ENCODE measurements around the gene GTF3C5.
"Not testable (repeated sequence)": the region's sequence is repeated elsewhere in the genome, so short reads cannot be mapped to it uniquely, and the experiment has no call there.

Gene GTF3C5

DNA sequence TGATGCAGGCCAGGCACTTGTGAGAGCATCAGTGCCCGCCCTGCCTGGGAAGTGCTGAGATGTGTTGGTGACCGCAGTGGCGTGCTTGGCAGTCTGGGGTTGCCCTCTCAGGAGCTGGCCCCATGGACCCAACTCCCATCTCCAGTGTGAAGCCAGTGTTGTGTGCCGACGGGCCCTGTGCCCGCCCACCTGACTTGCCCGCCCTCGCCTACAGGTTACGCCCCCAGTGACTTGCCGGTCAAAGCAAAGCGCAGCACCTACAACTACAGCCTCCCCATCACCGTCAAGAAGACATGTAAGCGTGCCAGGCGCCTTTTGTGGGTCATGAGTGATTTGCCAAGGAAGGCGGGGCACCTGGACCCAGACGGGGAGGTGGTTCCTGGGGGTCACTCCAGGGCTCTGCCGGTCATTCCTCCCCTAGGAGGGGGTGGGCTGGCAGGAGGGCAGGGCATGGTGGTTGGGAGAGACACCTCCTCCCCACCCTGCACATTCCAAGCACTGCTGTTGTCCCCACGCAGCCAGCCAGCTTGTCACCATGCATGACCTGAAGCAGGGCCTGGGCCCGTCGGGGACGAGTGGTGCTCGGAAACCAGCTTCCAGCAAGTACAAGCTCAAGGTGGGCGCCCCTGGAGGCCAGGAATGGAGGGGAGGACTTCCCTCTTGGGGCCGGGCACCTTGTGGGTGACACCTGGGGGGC is 23.5 kb downstream of the GTF3C5 start:
- no peak for DNase-seq (ENCODE audit: low read depth in 3 of 3, low spot score in 1 of 3)

DNA sequence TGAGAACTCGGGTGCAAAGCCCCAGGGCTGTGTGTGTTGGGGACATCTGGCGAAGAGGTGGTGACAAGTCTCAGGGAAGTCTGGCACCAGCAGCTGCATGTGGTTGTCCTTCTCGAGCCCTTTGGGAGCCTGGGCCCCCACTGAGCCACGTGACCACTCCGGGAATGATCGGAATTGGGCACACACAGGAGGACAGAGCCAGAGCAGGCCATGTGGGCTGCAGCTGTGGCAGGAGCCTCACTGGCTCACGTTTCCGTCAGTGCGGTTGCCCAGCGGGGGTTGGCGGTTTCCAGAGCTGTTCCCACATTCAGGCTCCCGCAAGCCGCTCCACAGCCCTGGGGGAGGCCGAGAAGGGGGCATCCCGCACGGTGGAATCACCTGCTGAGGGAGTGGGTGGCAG is 24.2 kb downstream of the GTF3C5 start:
- no peak for DNase-seq (ENCODE audit: low read depth in 3 of 3, low spot score in 1 of 3)

DNA sequence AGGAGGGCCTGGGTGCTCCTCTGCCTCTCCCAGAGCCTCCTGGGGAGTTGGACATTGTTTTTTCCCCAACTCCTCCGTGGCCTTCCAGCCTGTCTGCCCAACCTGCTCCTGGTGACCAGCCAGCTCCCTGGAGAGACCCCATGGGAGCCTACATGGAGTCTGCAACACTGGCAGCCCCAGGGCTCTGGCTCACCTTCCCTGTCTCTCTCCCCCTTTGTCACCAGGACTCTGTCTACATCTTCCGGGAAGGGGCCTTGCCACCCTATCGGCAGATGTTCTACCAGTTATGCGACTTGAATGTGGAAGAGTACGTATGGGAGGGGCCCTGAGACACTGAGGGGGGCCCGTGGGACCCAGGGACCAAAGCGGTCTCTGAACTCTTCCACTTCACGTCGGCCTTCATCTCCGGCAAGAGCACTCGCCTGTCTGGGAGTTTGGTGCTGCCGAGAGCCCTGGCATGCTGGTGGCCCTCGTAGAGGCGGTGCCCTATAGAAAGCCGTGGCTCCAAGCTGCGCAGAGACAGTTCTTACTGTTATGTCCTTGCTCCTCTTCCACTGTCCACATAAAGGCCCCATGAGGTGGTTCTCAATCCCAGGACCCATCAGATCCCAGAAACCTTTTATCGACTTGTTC is 25.1 kb downstream of the GTF3C5 start:
- DNase-seq (ENCODE audit: low read depth in 3 of 3, low spot score in 1 of 3), result no peak

DNA sequence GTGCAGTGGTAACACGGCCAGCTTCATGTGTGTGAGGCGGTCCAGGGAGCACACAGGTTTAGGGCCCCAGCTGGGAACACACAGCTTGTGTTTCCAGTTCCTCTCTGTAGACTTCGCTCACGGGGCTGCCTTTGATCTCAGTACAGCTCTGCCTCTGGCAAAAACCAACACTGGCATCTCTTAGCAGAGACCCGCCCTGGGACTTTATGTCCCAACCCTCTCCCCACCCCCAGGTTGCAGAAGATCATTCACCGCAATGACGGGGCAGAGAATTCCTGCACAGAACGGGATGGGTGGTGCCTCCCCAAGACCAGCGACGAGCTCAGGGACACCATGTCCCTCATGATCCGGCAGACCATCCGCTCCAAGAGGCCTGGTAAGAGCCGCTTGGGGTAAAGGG is 25.7 kb downstream of the GTF3C5 start:
- no peak for DNase-seq (ENCODE audit: low read depth in 3 of 3, low spot score in 1 of 3)

DNA sequence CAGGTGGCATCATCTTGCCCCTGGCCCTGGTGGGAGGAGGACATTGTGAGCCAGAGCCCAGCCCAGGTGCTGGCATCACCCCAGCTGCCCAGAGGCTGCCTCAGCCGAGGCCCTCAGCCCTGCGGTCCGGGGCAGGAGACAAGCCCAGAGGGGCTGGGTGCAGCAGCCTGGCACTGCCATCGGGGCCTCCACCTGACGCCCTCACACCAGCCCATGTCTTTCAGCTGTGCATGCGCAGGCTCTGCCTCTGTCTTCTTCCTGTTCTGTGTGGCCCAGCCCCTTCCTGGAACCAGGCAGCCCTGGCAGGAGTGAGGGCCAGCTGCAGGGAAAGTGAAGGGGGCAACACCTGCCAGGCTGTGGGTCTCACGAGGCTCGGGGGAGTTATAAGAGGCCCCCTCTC is 26.2 kb downstream of the GTF3C5 start:
- no peak for DNase-seq (ENCODE audit: low read depth in 3 of 3, low spot score in 1 of 3)

DNA sequence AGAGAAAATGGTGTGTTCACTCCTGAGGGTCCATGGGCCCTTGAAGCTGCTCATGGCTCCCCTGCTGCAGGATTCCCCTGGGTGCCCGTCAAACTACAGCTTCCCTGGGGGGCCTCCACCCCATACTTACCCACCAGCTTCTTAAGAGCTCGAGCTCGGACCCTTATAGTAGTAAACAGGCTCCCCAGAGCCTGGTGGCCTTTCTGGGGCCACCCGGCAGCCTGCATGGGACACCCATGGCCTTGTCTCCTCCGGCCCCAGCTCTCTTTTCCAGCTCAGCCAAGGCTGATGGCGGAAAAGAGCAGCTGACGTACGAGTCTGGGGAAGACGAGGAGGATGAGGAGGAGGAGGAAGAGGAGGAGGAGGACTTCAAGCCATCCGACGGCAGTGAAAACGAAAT is 26.8 kb downstream of the GTF3C5 start:
- DNase-seq (ENCODE audit: low read depth in 3 of 3, low spot score in 1 of 3), result no peak

DNA sequence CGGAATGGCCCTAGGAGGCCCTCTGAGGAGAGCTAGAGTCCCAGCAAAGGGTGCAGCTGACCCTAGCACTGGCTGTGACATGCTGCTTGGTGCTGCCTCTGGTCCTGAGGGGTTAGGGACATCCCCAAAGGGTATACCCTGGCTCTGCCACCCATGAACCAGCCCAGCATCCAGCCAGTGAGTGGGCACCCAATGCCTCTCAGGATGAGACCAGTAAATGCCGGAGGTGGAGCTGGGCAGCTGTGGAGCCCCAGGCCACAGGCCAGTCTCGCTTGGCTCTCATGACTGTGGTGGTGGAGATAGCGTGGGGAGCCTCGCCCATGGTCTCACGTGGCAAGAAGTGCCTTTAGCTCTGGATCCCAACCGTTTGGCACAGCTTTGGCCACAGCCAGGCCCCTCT is 27.3 kb downstream of the GTF3C5 start:
- no peak for DNase-seq (ENCODE audit: low read depth in 3 of 3, low spot score in 1 of 3)

DNA sequence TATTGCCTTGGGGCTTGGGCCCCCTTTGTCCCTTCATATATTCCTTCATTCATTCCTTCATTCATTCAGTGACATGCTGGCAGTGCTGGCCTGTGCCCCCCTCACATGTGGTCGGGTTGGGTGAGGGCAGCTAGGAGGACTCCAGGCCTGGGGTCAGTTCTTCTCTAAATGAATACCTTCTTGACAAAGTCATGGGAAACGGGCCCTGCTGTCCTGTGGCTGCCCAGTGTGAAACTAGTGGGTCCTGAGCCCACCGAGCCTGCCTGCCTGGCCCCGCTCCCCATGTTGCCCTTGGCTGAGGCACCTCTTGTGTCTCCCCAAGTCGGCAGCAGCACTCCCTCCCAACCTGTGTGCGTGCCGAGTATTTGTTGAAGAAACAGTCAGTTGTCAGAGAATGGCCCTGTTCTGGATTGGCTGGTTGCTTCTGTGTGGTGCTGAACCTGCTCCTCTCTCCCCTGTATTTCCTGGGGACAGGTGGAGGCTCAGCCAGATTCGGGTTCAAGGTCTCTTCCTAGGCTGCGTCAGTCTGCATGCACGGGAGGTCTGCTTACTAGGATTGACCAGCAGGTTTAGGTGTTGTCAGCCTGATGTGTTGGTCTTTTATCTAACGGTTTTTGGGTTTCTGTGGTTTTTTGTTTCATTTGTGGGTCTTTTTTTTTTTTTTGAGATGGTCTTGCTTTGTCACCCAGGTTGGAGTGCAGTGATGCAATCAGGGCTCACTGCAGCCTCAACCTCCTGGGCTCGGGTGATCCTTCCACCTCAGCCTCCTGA is 27.9 kb downstream of the GTF3C5 start:
- DNase-seq (ENCODE audit: low read depth in 3 of 3, low spot score in 1 of 3), result no peak

DNA sequence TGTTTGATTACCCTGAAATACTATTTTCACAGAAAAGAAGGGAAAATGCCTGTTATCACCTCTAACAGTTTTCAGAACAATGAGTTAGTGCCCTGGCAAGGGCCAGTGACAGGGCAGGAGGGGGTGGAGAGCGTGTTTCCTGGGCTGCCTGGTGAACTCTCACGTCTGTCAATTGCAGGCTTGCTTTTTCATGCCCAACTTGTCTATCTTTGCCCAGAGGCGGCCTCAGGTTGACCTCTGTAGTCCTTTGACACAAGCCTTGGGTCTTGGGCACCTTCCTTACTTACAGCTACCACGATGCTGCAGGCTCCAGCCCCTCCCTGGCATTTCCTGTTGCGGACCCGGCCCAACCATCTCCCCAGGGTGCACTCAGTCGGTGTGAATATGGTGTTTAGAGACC is 28.8 kb downstream of the GTF3C5 start:
- DNase-seq (ENCODE audit: low read depth in 3 of 3, low spot score in 1 of 3), result no peak

DNA sequence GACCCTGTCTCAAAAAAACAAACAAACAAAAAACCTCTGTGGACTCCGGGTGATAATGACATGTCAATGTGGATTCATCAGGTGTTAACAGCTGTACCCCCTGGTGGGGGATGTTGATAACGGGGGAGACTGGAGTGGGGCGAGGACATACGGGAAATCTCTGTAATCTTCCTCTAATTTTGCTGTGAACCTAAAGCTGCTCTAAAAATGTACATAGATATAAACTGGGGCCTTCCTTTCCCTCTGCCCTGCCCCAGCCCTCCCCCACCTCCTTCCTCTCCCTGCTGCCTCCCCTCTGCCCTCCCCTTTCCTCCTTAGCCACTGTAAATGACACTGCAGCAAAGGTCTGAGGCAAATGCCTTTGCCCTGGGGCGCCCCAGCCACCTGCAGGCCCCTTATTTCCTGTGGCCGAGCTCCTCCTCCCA is 29.6 kb downstream of the GTF3C5 start:
- no peak for DNase-seq (ENCODE audit: low read depth in 3 of 3, low spot score in 1 of 3)

DNA sequence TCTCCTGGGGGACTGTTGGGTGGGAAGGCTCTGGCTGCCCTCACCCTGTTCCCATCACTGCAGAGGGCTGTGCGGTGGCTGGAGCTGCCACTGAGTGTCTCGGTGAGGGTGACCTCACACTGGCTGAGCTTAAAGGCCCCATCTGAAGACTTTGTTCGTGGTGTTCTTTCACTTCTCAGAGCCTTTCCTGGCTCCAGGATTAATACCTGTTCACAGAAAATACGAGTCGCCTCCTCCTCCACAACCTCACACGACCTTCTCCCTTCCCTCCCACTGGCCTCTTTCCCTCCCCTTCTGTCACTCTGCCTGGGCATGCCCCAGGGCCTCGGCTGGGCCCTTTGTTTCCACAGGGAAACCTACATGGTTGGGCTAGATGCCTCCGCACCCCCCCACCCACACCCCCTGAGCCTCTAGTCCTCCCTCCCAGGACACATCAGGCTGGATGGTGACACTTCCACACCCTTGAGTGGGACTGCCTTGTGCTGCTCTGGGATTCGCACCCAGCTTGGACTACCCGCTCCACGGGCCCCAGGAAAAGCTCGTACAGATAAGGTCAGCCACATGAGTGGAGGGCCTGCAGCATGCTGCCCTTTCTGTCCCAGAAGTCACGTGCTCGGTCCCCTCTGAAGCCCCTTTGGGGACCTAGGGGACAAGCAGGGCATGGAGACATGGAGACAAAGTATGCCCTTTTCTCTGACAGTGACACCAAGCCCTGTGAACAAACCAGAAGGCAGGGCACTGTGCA is 30.4 kb downstream of the GTF3C5 start:
- DNase-seq (ENCODE audit: low read depth in 3 of 3, low spot score in 1 of 3), result not testable (repeated sequence)

DNA sequence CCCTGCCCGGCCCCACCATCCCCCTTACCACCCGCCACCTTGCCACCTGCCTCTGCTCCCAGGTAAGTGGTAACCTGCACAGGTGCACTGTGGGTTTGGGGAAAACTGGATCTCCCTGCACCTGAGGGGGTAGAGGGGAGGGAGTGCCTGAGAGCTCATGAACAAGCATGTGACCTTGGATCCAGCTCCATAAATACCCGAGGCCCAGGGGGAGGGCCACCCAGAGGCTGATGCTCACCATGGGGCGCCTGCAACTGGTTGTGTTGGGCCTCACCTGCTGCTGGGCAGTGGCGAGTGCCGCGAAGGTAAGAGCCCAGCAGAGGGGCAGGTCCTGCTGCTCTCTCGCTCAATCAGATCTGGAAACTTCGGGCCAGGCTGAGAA is 31.0 kb downstream of the GTF3C5 start, which contains the start of gene CEL:
Gene CEL, plus strand, starts transcription at position 218 of the 382 bp plus-strand sequence. Its CDS starts 22 bp downstream, at position 240.
- not testable (repeated sequence) for DNase-seq (ENCODE audit: low read depth in 3 of 3, low spot score in 1 of 3)

DNA sequence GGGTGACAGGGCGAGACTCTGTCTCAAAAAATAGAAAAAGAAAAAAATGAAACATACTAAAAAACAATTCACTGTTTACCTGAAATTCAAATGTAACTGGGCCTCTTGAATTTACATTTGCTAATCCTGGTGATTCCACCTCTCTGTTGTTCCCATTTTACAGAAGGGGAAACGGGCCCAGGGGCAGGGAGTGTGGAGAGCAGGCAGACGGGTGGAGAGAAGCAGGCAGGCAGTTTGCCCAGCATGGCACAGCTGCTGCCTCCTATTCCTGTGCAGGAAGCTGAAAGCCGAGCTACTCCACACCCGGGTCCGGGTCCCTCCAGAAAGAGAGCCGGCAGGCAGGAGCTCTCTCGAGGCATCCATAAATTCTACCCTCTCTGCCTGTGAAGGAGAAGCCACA is 31.8 kb downstream of the GTF3C5 start:
- not testable (repeated sequence) for DNase-seq (ENCODE audit: low read depth in 3 of 3, low spot score in 1 of 3)

DNA sequence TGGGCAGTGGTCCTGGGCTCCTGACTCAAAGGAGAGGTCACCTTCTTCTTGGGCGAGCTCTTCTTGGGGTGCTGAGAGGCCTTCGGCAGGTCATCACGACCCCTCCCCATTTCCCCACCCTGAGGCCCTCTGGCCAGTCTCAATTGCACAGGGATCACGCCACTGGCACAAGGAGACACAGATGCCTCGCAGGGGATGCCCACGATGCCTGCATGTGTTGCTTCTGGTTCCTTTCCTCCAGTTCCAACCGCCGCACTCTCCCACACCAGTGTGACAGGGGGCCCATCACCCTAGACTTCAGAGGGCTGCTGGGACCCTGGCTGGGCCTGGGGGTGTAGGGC is 32.3 kb downstream of the GTF3C5 start:
- DNase-seq (ENCODE audit: low read depth in 3 of 3, low spot score in 1 of 3), result no peak

DNA sequence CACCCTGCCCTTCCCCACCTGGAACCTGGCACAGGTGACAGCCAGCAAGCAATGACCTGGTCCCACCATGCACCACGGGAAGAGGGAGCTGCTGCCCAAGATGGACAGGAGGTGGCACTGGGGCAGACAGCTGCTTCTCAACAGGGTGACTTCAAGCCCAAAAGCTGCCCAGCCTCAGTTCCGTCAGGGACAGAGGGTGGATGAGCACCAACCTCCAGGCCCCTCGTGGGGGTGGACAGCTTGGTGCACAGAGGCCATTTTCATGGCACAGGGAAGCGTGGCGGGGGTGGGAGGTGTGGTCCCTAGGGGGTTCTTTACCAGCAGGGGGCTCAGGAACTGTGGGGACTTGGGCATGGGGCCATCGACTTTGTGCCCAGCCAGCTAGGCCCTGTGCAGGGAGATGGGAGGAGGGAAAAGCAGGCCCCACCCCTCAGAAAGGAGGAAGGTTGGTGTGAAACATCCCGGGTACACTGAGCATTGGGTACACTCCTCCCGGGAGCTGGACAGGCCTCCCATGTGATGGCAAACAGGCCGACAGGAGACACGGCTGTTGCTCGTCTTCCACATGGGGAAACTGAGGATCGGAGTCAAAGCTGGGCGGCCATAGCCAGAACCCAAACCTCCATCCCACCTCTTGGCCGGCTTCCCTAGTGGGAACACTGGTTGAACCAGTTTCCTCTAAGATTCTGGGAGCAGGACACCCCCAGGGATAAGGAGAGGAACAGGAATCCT is 32.9 kb downstream of the GTF3C5 start:
- no peak for DNase-seq (ENCODE audit: low read depth in 3 of 3, low spot score in 1 of 3)

DNA sequence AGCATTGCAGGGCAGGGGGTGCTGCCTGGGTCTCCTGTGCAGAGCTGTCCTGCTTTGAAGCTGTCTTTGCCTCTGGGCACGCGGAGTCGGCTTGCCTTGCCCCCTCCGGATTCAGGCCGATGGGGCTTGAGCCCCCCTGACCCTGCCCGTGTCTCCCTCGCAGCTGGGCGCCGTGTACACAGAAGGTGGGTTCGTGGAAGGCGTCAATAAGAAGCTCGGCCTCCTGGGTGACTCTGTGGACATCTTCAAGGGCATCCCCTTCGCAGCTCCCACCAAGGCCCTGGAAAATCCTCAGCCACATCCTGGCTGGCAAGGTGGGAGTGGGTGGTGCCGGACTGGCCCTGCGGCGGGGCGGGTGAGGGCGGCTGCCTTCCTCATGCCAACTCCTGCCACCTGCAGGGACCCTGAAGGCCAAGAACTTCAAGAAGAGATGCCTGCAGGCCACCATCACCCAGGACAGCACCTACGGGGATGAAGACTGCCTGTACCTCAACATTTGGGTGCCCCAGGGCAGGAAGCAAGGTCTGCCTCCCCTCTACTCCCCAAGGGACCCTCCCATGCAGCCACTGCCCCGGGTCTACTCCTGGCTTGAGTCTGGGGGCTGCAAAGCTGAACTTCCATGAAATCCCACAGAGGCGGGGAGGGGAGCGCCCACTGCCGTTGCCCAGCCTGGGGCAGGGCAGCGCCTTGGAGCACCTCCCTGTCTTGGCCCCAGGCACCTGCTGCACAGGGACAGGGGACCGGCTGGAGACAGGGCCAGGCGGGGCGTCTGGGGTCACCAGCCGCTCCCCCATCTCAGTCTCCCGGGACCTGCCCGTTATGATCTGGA is 33.7 kb downstream of the GTF3C5 start:
- DNase-seq (ENCODE audit: low read depth in 3 of 3, low spot score in 1 of 3), result no peak

DNA sequence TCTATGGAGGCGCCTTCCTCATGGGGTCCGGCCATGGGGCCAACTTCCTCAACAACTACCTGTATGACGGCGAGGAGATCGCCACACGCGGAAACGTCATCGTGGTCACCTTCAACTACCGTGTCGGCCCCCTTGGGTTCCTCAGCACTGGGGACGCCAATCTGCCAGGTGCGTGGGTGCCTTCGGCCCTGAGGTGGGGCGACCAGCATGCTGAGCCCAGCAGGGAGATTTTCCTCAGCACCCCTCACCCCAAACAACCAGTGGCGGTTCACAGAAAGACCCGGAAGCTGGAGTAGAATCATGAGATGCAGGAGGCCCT is 34.2 kb downstream of the GTF3C5 start:
- DNase-seq (ENCODE audit: low read depth in 3 of 3, low spot score in 1 of 3), result no peak

DNA sequence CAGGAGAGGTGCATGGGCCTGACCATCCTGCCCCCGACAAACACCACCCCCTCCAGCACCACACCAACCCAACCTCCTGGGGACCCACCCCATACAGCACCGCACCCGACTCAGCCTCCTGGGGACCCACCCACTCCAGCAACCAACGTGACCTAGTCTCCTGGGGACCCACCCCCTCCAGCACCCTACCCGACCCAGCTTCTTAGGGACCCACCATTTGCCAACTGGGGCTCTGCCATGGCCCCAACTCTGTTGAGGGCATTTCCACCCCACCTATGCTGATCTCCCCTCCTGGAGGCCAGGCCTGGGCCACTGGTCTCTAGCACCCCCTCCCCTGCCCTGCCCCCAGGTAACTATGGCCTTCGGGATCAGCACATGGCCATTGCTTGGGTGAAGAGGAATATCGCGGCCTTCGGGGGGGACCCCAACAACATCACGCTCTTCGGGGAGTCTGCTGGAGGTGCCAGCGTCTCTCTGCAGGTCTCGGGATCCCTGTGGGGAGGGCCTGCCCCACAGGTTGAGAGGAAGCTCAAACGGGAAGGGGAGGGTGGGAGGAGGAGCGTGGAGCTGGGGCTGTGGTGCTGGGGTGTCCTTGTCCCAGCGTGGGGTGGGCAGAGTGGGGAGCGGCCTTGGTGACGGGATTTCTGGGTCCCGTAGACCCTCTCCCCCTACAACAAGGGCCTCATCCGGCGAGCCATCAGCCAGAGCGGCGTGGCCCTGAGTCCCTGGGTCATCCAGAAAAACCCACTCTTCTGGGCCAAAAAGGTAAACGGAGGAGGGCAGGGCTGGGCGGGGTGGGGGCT is 35.6 kb downstream of the GTF3C5 start:
- no peak for DNase-seq (ENCODE audit: low read depth in 3 of 3, low spot score in 1 of 3)

DNA sequence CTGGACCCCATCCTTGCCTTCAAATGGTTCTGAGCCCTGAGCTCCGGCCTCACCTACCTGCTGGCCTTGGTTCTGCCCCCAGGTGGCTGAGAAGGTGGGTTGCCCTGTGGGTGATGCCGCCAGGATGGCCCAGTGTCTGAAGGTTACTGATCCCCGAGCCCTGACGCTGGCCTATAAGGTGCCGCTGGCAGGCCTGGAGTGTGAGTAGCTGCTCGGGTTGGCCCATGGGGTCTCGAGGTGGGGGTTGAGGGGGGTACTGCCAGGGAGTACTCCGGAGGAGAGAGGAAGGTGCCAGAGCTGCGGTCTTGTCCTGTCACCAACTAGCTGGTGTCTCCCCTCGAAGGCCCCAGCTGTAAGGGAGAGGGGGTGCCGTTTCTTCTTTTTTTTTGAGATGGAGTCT is 36.2 kb downstream of the GTF3C5 start:
- DNase-seq (ENCODE audit: low read depth in 3 of 3, low spot score in 1 of 3), result no peak

Measured in stimulated activated CD4-positive, alpha-beta T cell treated with anti-CD3 and anti-CD28 coated beads, TNF-alpha, amount 100 ng/mL, for 1 hour (primary cell).